ENCODE measurements around the gene CSTF2. TPM values are rescaled to one million over a fixed set of nuclear protein-coding genes. Genes with fewer than 3 reads are reported as not detected.
"Not testable (repeated sequence)": the region's sequence is repeated elsewhere in the genome, so short reads cannot be mapped to it uniquely, and the experiment has no call there.

CSTF2 gene
- total and polyA plus RNA-seq, 9 of the 15 experiments (the other 6 are each of a cell fraction or from before 2014, with no cell fraction given): 11.6 to 57.9 (median 46.4) TPM

DNA sequence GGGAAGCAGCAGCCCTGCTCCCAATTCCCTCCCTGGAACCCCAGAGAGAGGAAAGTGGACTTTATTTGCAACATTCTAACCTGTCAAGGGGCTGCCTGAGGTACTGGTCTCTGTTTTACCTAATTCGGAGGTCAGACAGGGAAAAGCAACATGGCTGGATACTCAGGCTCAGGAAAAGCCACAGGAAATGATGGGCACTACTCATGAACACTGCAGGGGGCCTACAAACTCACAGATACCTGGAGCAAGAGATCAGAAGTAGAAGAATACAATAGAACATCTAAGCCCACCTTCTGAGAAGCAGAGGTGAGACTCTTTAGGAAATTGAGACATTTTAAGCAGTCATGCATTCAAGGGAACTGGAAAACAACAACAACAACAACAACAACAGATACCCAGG lies 15.4 kb upstream of the CSTF2 start:
- TF ChIP-seq, protein P1, sequence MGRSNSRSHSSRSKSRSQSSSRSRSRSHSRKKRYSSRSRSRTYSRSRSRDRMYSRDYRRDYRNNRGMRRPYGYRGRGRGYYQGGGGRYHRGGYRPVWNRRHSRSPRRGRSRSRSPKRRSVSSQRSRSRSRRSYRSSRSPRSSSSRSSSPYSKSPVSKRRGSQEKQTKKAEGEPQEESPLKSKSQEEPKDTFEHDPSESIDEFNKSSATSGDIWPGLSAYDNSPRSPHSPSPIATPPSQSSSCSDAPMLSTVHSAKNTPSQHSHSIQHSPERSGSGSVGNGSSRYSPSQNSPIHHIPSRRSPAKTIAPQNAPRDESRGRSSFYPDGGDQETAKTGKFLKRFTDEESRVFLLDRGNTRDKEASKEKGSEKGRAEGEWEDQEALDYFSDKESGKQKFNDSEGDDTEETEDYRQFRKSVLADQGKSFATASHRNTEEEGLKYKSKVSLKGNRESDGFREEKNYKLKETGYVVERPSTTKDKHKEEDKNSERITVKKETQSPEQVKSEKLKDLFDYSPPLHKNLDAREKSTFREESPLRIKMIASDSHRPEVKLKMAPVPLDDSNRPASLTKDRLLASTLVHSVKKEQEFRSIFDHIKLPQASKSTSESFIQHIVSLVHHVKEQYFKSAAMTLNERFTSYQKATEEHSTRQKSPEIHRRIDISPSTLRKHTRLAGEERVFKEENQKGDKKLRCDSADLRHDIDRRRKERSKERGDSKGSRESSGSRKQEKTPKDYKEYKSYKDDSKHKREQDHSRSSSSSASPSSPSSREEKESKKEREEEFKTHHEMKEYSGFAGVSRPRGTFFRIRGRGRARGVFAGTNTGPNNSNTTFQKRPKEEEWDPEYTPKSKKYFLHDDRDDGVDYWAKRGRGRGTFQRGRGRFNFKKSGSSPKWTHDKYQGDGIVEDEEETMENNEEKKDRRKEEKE (IDR thresholded peaks at IDR 0.05; ENCODE audit: borderline replicate concordance in 1 of 2, control insufficient read depth in 1 of 2, low read depth in 2 of 2, low read length in 1 of 2): no peak
- TF ChIP-seq LARP7 (IDR thresholded peaks at IDR 0.05) (no peak), XRCC3 (IDR thresholded peaks at IDR 0.05) (no peak), CHCHD3 (CRISPR knock-in tag; IDR thresholded peaks at IDR 0.05) (no peak), CCAR2 (IDR thresholded peaks at IDR 0.05; ENCODE audit: low read depth, low read length) (no peak), GATAD2B (IDR thresholded peaks at IDR 0.05; ENCODE audit: borderline replicate concordance) (no peak)
- H3K4me2 ChIP-seq (ENCODE audit: insufficient read depth, low read length): no peak overlapping the region
- no peaks in the 10 kb centered on the region for H4K20me1 ChIP-seq (replicated peaks; ENCODE audit: control insufficient read depth, insufficient read depth, low read length)
- no peak overlapping the region for H3K27ac ChIP-seq (ENCODE audit: extremely low read depth, low read depth, low read length)
- no peaks in the 10 kb centered on the region for H3K9me1 ChIP-seq (ENCODE audit: control insufficient read depth, insufficient read depth, low read length)
- no peaks in the 10 kb centered on the region for H3K79me2 ChIP-seq (ENCODE audit: control insufficient read depth, insufficient read depth, low read length)
- intact Hi-C loops (cut with micrococcal nuclease): no loop called here
- ATAC-seq: no peak
- in situ Hi-C loops (cut with MboI): no loop called here
- no peaks in the 10 kb centered on the region for H3K4me1 ChIP-seq (replicated peaks in 1 of 2; ENCODE audit: control insufficient read depth in 2 of 2, insufficient read depth in 2 of 2, low read length in 2 of 2)
- no peaks in the 10 kb centered on the region for H3K36me3 ChIP-seq (ENCODE audit: control insufficient read depth, insufficient read depth, low read length)
- no peak overlapping the region for H2AFZ ChIP-seq (ENCODE audit: low read depth, low read length)
- no TSS peak for BruUV-seq (replicated peaks)
- no peak overlapping the region for H3K9ac ChIP-seq (ENCODE audit: insufficient read depth in 1 of 2, low read depth in 2 of 2, low read length in 2 of 2)
- no peak overlapping the region for H3K4me3 ChIP-seq
- ChIA-PET CTCF (ENCODE audit: low intra/inter-chr PET ratio) (no interaction called here), POLR2A (no interaction called here)
- H3K27me3 ChIP-seq (ENCODE audit: control insufficient read depth in 2 of 2, insufficient read depth in 2 of 2, low read length in 2 of 2): no peaks in the 10 kb centered on the region
- no peak for FAIRE-seq
- 0% methylated on average over 1 of the region's 1 CpG for WGBS (ENCODE audit: insufficient coverage, low coverage, missing lambda C conversion rate)
- no peak for DNase-seq (ENCODE audit: extremely low read depth in 1 of 4, low spot score in 3 of 4)
- H3K9me3 ChIP-seq (replicated peaks; ENCODE audit: control insufficient read depth, insufficient read depth, low read depth, low read length): no peaks in the 10 kb centered on the region

DNA sequence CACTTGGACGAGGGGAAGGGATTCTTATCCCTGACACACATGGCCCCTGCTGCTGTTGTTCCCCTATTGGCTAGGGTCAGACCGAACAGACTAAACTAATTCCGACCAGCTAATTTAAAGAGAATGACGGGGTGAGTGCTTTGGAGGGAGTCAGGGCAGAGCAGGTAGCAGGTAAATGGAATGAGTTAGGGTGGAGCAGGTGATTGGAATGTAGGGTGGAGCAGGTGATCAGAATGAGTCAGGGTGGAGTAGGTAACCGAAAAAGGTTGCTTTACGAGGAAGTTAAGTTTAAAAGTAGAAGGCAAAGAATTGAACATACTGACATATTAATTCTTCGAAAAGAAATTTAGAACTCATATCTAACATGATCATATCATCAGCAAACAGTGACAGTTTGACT lies 11.9 kb upstream of the CSTF2 start:
- H3K9me1 ChIP-seq (ENCODE audit: control insufficient read depth, insufficient read depth, low read length); POLR2A ChIA-PET; H3K4me3 ChIP-seq; ATAC-seq; H3K4me1 ChIP-seq (replicated peaks in 1 of 2; ENCODE audit: control insufficient read depth in 2 of 2, insufficient read depth in 2 of 2, low read length in 2 of 2); CTCF ChIA-PET (ENCODE audit: low intra/inter-chr PET ratio); BruUV-seq (replicated peaks); H4K20me1 ChIP-seq (replicated peaks; ENCODE audit: control insufficient read depth, insufficient read depth, low read length); in situ Hi-C loops (cut with MboI); intact Hi-C loops (cut with micrococcal nuclease); DNase-seq (ENCODE audit: extremely low read depth in 1 of 4, low spot score in 3 of 4); H2AFZ ChIP-seq (ENCODE audit: low read depth, low read length); H3K9me3 ChIP-seq (replicated peaks; ENCODE audit: control insufficient read depth, insufficient read depth, low read depth, low read length); H3K79me2 ChIP-seq (ENCODE audit: control insufficient read depth, insufficient read depth, low read length); H3K4me2 ChIP-seq (ENCODE audit: insufficient read depth, low read length); H3K27me3 ChIP-seq (ENCODE audit: control insufficient read depth in 2 of 2, insufficient read depth in 2 of 2, low read length in 2 of 2); H3K27ac ChIP-seq (ENCODE audit: extremely low read depth, low read depth, low read length); H3K9ac ChIP-seq (ENCODE audit: insufficient read depth in 1 of 2, low read depth in 2 of 2, low read length in 2 of 2); FAIRE-seq; H3K36me3 ChIP-seq (ENCODE audit: control insufficient read depth, insufficient read depth, low read length): not testable (repeated sequence)
- 6% methylated on average over 7 of the region's 7 CpGs for WGBS (ENCODE audit: insufficient coverage, low coverage, missing lambda C conversion rate)
